Skin of body (tissue), 2 donors: ENCODE results near the gene CLN5. TPM values are rescaled to one million over a fixed set of nuclear protein-coding genes. Genes with fewer than 3 reads are reported as not detected.
"Not testable (repeated sequence)": the region's sequence is repeated elsewhere in the genome, so short reads cannot be mapped to it uniquely, and the experiment has no call there.

ENCODE experiments used
- DNase-seq: peaks from one replicate; lab custom pipeline; 2025; lab: John Stamatoyannopoulos, UW
- total RNA-seq: library from RNA; depleted of rRNA; stranded (reverse); fragments of >200 nt; gene quantifications from one replicate; pipeline ENCODE4 v1.2.3, GENCODE V29; 2014

CLN5 gene
- 24.9 TPM for total RNA-seq

- peak; percentile 93 for DNase-seq
Measured at GRCh38 chr13:76991796-76992547, at the start of gene CLN5. TSS of gene CLN5 (plus strand) at chr13:76992081. CDS start at chr13:76992099, 18 bp downstream.

DNA sequence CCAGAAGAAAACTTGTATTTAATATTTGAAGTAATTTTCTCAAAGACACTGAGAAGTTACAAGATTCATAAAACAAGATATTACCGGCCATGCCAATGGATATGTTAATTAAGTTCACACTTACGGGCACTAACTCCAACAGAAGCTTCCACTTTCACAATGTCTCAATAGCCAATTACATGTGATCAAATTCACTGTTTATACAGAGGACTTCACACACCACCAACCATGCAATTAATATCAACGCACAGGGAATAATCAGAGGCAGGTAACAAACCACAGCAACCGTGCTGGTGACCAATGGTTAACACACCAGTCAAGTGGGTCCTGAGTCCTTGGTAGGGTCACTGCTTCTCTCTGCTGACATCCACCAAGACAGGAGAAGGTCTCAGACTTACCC is 49.5 kb upstream of the CLN5 start:
- no peak for DNase-seq

GRCh38 chr13:76943646-76944045 is 48.2 kb upstream of the CLN5 start:
- DNase-seq: no peak

DNA sequence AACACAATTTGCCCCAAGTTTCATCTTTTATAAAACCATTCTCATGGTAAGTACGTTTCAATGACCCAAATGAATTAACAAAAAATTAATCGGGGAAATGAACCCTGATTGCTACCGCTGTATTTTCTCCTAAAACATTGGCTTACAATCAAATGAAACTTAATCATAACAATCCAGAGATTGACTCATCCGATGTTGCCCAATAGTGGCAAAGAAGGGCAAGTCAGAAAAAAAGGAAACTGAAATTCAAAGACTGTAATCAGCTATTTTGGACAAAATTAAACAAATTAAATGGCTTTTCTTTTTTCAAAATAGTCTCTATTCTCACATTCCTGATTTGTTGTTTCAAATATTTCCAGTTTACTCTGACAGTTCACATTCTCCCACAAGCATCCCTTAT is 47.4 kb upstream of the CLN5 start:
- no peak for DNase-seq

DNA sequence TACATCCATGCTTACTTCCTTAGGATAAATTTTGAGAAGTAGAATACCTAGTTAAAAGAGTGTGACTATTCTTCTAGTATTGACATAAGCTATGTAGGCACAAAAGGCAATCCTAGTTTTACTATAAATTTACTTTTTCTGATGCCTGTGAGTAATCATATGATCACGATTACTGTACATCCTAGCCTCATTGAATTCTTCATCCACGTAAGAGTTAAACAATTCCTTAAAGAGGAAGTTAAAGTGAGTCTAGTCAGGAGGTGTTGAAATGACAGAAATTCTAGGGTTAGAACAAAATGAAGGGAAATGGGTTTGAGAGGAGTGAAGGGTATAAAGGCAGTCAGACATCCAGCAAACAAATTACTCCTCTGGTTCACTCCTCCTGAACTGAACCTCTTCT is 43.7 kb upstream of the CLN5 start, which contains the start of gene ACOD1:
TSS of gene ACOD1 (plus strand) at position 363 of the 400 bp plus-strand sequence. CDS start 48 bp downstream, outside the sequence.
- no peak for DNase-seq

DNA sequence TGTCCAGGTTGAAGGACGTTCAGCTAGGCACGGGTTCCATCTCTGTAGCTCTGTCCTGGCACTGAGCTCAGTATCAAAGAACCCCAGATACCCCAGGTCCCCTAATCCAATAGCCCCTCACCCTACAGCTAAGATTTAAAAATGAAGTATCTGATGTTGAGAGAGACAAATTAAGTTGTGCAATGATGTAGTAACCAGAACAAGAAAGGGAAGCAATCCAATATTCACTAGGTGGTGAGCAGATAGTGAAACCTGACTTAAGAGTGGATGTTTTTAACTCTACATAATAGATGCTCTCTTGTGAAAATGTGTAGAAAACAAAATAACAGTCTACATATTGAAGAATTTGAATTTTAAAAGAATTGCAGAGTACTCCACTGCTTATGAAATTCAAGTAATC is 41.8 kb upstream of the CLN5 start:
- no peak for DNase-seq

- no peak for DNase-seq
Measured at GRCh38 chr13:76953968-76954367, 37.9 kb upstream of the CLN5 start.

DNA sequence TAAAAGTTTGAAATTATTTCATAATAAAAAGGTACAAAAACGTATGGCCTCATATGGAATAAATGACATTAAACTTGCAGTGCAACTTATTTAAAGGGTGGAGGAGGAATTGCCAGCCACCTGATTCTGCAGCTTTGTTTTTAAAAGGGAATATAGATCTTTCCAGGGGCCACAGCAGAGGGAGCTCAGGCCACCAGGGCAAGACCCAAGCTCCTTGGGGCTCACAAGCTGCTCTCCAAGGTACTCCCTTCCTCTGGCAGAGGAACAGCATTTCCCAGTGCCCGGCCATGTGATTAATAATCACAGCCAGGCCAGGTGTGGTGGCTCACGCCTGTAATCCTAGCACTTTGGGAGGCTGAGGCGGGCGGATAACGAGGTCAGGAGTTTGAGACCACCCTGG is 37.3 kb upstream of the CLN5 start:
- DNase-seq: no peak

DNA sequence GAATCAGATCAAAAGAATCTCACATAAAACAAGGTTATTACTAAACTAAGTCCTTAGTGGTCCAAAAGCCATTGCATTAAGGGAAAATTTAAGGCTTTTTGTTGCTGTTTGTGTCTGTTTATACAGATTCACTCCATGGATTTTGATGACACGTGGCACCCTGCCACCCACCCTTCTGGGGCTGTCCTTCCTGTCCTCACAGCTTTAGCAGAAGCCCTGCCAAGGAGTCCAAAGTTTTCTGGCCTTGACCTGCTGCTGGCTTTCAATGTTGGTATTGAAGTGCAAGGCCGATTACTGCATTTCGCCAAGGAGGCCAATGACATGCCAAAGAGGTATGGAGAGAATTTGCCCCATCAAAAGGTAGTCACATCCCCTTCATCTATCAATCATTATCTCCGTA is 36.7 kb upstream of the CLN5 start:
- no peak for DNase-seq

- DNase-seq: no peak
Measured at GRCh38 chr13:76955661-76956060, 36.2 kb upstream of the CLN5 start.

DNA sequence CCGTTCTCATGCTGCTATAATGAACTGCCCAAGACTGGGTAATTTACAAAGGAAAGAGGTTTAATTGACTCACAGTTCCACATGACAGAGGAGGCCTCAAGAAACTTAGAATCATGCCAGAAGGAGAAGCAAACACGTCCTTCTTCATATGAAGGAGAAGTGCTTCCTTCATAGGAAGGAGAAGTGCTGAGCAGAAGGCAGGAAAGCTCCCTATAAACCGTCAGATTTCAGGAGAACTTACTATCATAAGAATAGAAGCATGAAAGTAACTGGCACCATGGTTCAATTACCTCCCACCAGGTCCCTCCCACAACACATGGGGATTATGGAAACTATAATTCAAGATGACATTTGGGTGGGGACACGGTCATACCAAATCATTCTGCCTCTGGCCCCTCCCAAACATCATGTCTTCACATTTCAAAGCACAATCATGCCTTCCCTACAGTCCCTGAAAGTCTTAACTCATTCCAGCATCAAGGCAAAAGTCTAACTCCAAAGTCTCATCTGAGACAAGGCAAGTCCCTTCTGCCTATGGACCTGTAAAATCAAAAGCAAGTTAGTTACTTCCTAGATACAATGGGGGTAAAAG is 32.9 kb upstream of the CLN5 start:
- DNase-seq: no peak

GRCh38 chr13:76959734-76960133 is 32.1 kb upstream of the CLN5 start:
- not testable (repeated sequence) for DNase-seq

DNA sequence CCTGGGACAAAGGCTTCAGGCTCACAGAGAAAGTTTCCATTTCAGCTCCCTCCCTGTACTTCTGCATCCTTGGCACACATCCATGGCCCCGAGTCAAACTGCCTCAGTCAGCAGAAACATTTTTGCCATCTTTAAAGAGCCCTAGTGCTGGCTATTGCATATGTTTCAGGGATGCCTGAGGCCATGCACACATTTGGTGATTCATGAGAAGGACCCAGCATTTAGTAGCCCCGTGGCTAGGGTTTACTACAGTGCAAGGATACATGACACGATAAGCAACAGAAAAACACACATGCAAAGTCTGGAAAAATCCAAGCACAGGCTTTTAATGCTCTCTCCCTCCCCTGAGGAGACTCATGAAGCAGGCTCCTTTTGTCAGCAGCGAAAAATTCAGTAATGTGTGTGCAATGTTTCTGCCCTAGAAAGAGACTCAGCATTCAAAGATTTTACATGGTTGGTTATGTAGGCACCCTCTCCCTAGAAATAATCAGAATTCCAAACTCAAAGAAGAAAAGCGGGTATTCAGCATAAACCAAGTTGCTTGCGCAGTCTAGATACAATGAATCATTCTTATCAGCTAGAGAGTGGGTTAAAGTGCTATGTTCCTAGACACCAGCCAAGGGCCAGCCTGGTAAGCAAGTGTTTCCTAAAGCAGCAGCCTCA is 26.0 kb upstream of the CLN5 start:
- peak; percentile 92 for DNase-seq

GRCh38 chr13:76967031-76967430 is 24.9 kb upstream of the CLN5 start:
- DNase-seq: no peak

DNA sequence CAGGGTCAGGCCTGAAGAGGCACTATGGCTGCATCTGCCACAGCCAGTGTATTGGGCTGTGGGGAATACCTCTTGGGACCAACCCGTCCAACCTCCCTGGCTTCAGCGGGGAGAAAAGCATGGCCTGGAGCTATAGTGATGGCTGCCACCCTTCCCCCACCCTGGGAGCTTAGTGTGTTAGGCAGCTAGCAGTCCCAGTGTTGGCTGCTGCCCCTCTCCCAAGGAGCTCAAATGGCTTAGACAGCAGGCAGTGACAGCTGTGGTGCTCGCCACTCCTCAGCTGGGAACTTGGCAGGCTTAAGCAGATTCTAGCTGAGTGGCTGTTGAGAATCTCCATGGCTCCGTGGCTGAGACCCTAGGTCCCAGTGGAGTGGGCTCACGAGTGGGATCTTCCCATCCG is 23.8 kb upstream of the CLN5 start:
- DNase-seq: no peak

DNA sequence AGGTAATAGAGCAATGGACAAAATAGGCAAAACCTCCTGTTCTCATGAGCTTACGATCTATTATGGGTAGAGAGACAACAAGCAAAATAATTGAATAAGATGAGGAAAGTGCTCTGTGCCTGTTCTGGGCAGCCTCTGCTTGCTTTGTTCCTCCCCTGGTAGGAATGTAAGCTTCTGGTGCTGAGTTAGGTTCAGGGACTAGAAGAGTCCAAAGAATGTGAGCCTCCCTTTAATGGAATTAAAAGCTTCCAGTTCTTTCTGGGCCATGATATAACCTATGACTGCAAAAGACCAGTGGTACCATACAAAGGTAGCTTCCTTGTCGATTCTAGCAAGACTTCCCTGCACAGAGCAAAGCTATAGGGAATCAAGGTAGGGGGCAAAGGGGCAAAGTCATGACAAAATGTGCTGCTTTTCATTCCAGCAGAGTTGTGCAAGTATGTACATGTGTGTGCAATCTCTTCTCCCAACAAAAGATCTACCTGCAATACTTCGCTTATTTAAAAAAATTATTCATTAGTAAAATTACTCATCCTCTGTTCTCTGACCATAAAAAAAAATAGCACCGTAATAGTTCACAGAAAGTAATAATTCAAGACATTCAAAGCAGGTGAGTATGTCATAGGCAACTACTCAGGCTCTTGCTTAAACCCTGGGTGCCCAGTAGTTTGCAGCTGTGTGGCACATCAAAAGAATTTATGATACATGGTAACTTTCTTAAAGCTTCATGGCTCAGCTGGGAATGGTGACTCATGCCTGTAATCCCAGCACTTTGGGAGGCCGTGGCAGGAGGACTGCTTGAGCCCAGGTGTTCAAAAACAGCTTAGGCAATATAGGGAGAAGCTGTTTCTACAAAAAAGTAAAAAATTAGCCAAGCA is 22.2 kb upstream of the CLN5 start:
- no peak for DNase-seq

- no peak for DNase-seq
Measured at GRCh38 chr13:76971215-76971614, 20.7 kb upstream of the CLN5 start.

GRCh38 chr13:76971851-76972829 is 19.7 kb upstream of the CLN5 start:
- DNase-seq: no peak

GRCh38 chr13:76973920-76974617 is 17.8 kb upstream of the CLN5 start:
- DNase-seq: no peak

- no peak for DNase-seq
Measured at GRCh38 chr13:76974618-76974975, 17.3 kb upstream of the CLN5 start.
